H9 (cell line): ENCODE measurements around the gene TIGD2. TPM values are rescaled to one million over a fixed set of nuclear protein-coding genes. Genes with fewer than 3 reads are reported as not detected.

Experiments used
- DNase-seq: peaks from one replicate; pipeline ENCODE4 v3.0.0-alpha.2; 2017
- H2AFZ ChIP-seq: one replicate; pipeline ENCODE4 v1.6.1; 2013; ENCODE audit warnings: mild to moderate bottlenecking, low read length, control low read depth, moderate library complexity
- H2AK5ac ChIP-seq: 2 replicates; pipeline ENCODE4 v1.6.1; 2013; ENCODE audit warnings: low read length, control low read depth, mixed read lengths; ENCODE audit not compliant: insufficient read length
- H2BK120ac ChIP-seq: one replicate; pipeline ENCODE4 v1.6.1; 2013; ENCODE audit warnings: low read depth, mild to moderate bottlenecking, low read length, control low read depth, inconsistent platforms; ENCODE audit not compliant: poor library complexity, severe bottlenecking
- H2BK12ac ChIP-seq: 2 replicates; pipeline ENCODE4 v1.6.1; 2013; ENCODE audit warnings: low read length, control low read depth, mixed read lengths, low read depth; ENCODE audit not compliant: insufficient read length
- H2BK15ac ChIP-seq: 2 replicates; pipeline ENCODE4 v1.6.1; 2013; ENCODE audit warnings: low read depth, low read length, control low read depth
- H2BK20ac ChIP-seq: one replicate; pipeline ENCODE4 v1.6.1; 2013; ENCODE audit warnings: low read depth, mild to moderate bottlenecking, low read length, control low read depth, inconsistent platforms; ENCODE audit not compliant: poor library complexity, severe bottlenecking
- H2BK5ac ChIP-seq: 2 replicates; pipeline ENCODE4 v1.6.1; 2013; ENCODE audit warnings: low read length, control low read depth, mixed read lengths; ENCODE audit not compliant: insufficient read length
- H3K14ac ChIP-seq: 2 replicates; pipeline ENCODE4 v1.6.1; 2013; ENCODE audit warnings: low read length, control low read depth; ENCODE audit not compliant: insufficient read depth
- H3K18ac ChIP-seq: 2 replicates; pipeline ENCODE4 v1.6.1; 2013; ENCODE audit warnings: low read depth, mild to moderate bottlenecking, mixed read lengths, low read length, control low read depth; ENCODE audit not compliant: insufficient read length
- H3K23ac ChIP-seq: 2 replicates; pipeline ENCODE4 v1.6.1; 2013; ENCODE audit warnings: low read length, control low read depth, mixed read lengths, low read depth; ENCODE audit not compliant: insufficient read length
- H3K23me2 ChIP-seq: 2 replicates; pipeline ENCODE4 v1.6.1; 2013; ENCODE audit warnings: low read depth, mild to moderate bottlenecking, mixed read lengths, low read length, control low read depth; ENCODE audit not compliant: insufficient read length, poor library complexity, severe bottlenecking
- H3K27ac ChIP-seq: 2 replicates; pipeline ENCODE4 v1.5.1; 2013; ENCODE audit warnings: low read length, control low read depth, mixed read lengths, low read depth; ENCODE audit not compliant: insufficient read length
- H3K27me3 ChIP-seq: 2 replicates; pipeline ENCODE4 v1.6.1; 2013; ENCODE audit warnings: low read length, control low read depth, inconsistent platforms; ENCODE audit not compliant: insufficient read depth
- H3K4ac ChIP-seq: 2 replicates; pipeline ENCODE4 v1.6.1; 2013; ENCODE audit warnings: low read depth, mild to moderate bottlenecking, control low read depth, inconsistent platforms, low read length, moderate library complexity
- H3K4me1 ChIP-seq: 2 replicates; pipeline ENCODE4 v1.6.1; 2013; ENCODE audit warnings: low read length, control low read depth, inconsistent platforms; ENCODE audit not compliant: insufficient read depth
- H3K4me2 ChIP-seq: 2 replicates; pipeline ENCODE4 v1.6.1; 2013; ENCODE audit warnings: low read length, control low read depth, mixed read lengths; ENCODE audit not compliant: insufficient read length, insufficient read depth
- H3K56ac ChIP-seq: 2 replicates; pipeline ENCODE4 v1.6.1; 2013; ENCODE audit warnings: low read depth, mild to moderate bottlenecking, mixed read lengths, low read length, control low read depth; ENCODE audit not compliant: insufficient read length
- H3K79me1 ChIP-seq: 2 replicates; pipeline ENCODE4 v1.6.1; 2013; ENCODE audit warnings: low read depth, mild to moderate bottlenecking, moderate library complexity, low read length, control low read depth, inconsistent platforms; ENCODE audit not compliant: insufficient read depth, poor library complexity, severe bottlenecking
- H3K79me2 ChIP-seq: 2 replicates; pipeline ENCODE4 v1.6.1; 2013; ENCODE audit warnings: low read length, control low read depth, inconsistent platforms; ENCODE audit not compliant: insufficient read depth
- H3K9ac ChIP-seq: 2 replicates; pipeline ENCODE4 v1.6.1; 2013; ENCODE audit warnings: low read length, control low read depth, mixed read lengths; ENCODE audit not compliant: insufficient read length; ENCODE audit errors: extremely low read depth
- H3K9me3 ChIP-seq: one replicate; pipeline ENCODE4 v1.6.1; 2013; ENCODE audit warnings: low read depth, low read length, inconsistent platforms; ENCODE audit not compliant: control insufficient read depth
- H3T11ph ChIP-seq: one replicate; pipeline ENCODE4 v1.6.1; 2013; ENCODE audit warnings: mild to moderate bottlenecking, low read length, control low read depth, inconsistent platforms
- H4K20me1 ChIP-seq: one replicate; pipeline ENCODE4 v1.6.1; 2013; ENCODE audit not compliant: control insufficient read depth, insufficient read length, insufficient read depth
- H4K5ac ChIP-seq: 2 replicates; pipeline ENCODE4 v1.6.1; 2013; ENCODE audit warnings: low read depth, mild to moderate bottlenecking, mixed read lengths, low read length, control low read depth; ENCODE audit not compliant: insufficient read length
- H4K8ac ChIP-seq: replicated peaks from 2 replicates; pipeline ENCODE4 v1.6.1; 2013; ENCODE audit warnings: low read length, control low read depth, mixed read lengths, low read depth; ENCODE audit not compliant: insufficient read length
- H4K91ac ChIP-seq: 2 replicates; pipeline ENCODE4 v1.6.1; 2013; ENCODE audit warnings: low read depth, mild to moderate bottlenecking, moderate library complexity, mixed read lengths, low read length, control low read depth; ENCODE audit not compliant: insufficient read length
- H3K27ac Mint-ChIP-seq, 3 experiments: 2 replicates in 2 of 3; 3 replicates in 1 of 3; pipeline ENCODE4 v1.8.0; 2020 to 2021; ENCODE audit warnings: mixed read lengths in 3 of 3, mild to moderate bottlenecking in 1 of 3, moderate library complexity in 1 of 3
- H3K27me3 Mint-ChIP-seq: 2 replicates; pipeline ENCODE4 v1.8.0; 2021; ENCODE audit warnings: low read depth, mild to moderate bottlenecking, moderate library complexity, mixed read lengths
- H3K36me3 Mint-ChIP-seq, 3 experiments: 2 replicates in 2 of 3; 3 replicates in 1 of 3; pipeline ENCODE4 v1.8.0; 2020 to 2021; ENCODE audit warnings: low read depth in 3 of 3, mixed read lengths in 3 of 3; ENCODE audit not compliant: insufficient read depth in 1 of 3
- H3K4me1 Mint-ChIP-seq, 2 experiments: 2 replicates each; pipeline ENCODE4 v1.8.0; 2020; ENCODE audit warnings: mixed read lengths in 2 of 2
- H3K4me3 Mint-ChIP-seq, 2 experiments: 2 replicates in 1 of 2; 3 replicates in 1 of 2; pipeline ENCODE4 v1.8.0; 2020 to 2021; ENCODE audit warnings: mild to moderate bottlenecking in 2 of 2, mixed read lengths in 2 of 2, moderate library complexity in 1 of 2
- H3K9me3 Mint-ChIP-seq, 2 experiments: 2 replicates in 1 of 2; 3 replicates in 1 of 2; pipeline ENCODE4 v1.8.0; 2020; ENCODE audit warnings: mild to moderate bottlenecking in 2 of 2, mixed read lengths in 2 of 2, moderate library complexity in 1 of 2
- WGBS: extraction: QIAGEN DNeasy Blood & Tissue Kit; methylation state at CpG from one replicate; pipeline ENCODE4 v1.1.7; 2013; ENCODE audit warnings: missing lambda C conversion rate, low lambda C conversion rate, mixed read lengths; ENCODE audit not compliant: insufficient read length; ENCODE audit errors: extremely low coverage; 5-methylcytosine and 5-hydroxymethylcytosine counted together
- total RNA-seq: library from RNA; stranded (reverse); gene quantifications from 2 replicates; pipeline ENCODE4 v1.2.1, GENCODE V29; 2021
- TF ChIP-seq, protein P1 (sequence below): fragments of 200-600 bp; sonication (generic); conservative IDR thresholded peaks from 3 replicates; pipeline ENCODE4 v1.8.0; 2021; ENCODE audit warnings: antibody characterized with exemption, mild to moderate bottlenecking

TIGD2 gene
- total RNA-seq, 1 experiment from 2014 or later = 10.4 TPM

DNA sequence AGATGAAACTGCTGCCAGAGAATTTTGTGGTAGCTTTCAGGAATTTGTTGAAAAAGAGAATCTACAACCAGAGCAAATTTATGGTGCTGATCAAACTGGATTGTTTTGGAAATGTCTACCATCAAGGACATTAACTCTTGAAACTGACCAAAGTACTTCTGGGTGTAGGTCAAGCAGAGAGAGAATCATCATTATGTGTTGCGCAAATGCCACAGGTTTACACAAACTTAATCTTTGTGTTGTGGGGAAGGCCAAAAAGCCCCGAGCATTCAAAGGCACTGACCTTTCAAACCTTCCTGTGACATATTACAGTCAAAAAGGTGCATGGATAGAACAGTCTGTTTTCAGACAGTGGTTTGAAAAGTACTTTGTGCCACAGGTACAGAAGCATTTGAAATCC is 2.1 kb downstream of the TIGD2 start:
- Histone ChIP-seq H2BK5ac (no peak overlapping the region), H3K79me1 (no peaks in the 10 kb centered on the region), H2BK15ac (no peak overlapping the region), H3K4ac (no peak overlapping the region), H3K23ac (no peak overlapping the region), H3K79me2 (no peaks in the 10 kb centered on the region), H3K23me2 (peaks cover 10% of the 10 kb centered on the region), H2BK120ac (no peak overlapping the region), H3K18ac (no peak overlapping the region), H3K27me3 (peaks cover 9% of the 10 kb centered on the region; the same call in 1 of the 2 replicates), H4K5ac (no peak overlapping the region), H2AFZ (no peak overlapping the region), H4K20me1 (peaks cover 2% of the 10 kb centered on the region), H3K4me1 (no peaks in the 10 kb centered on the region), H3K9me3 (no peaks in the 10 kb centered on the region), H3K14ac (no peak overlapping the region), H4K8ac (no peak overlapping the region), H4K91ac (no peak overlapping the region), H3K56ac (no peak overlapping the region), H3K27ac (no peak overlapping the region), H3K4me2 (no peak overlapping the region), H3K9ac (no peak overlapping the region), H3T11ph (no peak overlapping the region), H2AK5ac (no peak overlapping the region), H2BK20ac (no peak overlapping the region), H2BK12ac (no peak overlapping the region)
- Mint-ChIP-seq H3K27ac (no peak overlapping the region), H3K4me1 (peaks cover 20 to 22% of the 10 kb centered on the region in 2 experiments), H3K4me3 (no peak overlapping the region), H3K9me3 (peaks cover 0 to 2% of the 10 kb centered on the region in 2 experiments; a peak in 2 of 5 replicates), H3K36me3 (peaks cover 2 to 25% (median 11%) of the 10 kb centered on the region in 3 experiments; a peak in 6 of 7 replicates), H3K27me3 (peaks cover 39% of the 10 kb centered on the region)
- TF ChIP-seq, protein P1, sequence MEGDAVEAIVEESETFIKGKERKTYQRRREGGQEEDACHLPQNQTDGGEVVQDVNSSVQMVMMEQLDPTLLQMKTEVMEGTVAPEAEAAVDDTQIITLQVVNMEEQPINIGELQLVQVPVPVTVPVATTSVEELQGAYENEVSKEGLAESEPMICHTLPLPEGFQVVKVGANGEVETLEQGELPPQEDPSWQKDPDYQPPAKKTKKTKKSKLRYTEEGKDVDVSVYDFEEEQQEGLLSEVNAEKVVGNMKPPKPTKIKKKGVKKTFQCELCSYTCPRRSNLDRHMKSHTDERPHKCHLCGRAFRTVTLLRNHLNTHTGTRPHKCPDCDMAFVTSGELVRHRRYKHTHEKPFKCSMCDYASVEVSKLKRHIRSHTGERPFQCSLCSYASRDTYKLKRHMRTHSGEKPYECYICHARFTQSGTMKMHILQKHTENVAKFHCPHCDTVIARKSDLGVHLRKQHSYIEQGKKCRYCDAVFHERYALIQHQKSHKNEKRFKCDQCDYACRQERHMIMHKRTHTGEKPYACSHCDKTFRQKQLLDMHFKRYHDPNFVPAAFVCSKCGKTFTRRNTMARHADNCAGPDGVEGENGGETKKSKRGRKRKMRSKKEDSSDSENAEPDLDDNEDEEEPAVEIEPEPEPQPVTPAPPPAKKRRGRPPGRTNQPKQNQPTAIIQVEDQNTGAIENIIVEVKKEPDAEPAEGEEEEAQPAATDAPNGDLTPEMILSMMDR = no peak
- WGBS = no CpG with 5 or more reads among the region's 2 CpGs
- no peak for DNase-seq
